HG03439 (cell line): ENCODE data around the gene TOP3B.
"Not testable (repeated sequence)": the region's sequence is repeated elsewhere in the genome, so short reads cannot be mapped to it uniquely, and the experiment has no call there.

Experiments
- ATAC-seq: cut with Tn5 transposase; IDR thresholded peaks from one replicate; pipeline ENCODE4 v1.9.1; 2021; ENCODE audit warnings: mild to moderate bottlenecking, moderate library complexity; ENCODE audit not compliant: unreplicated experiment

TOP3B gene

GRCh38 chr22:21927174-21927823 is 55.3 kb downstream of the TOP3B start:
- ATAC-seq = no peak

GRCh38 chr22:21926728-21927127 is 55.9 kb downstream of the TOP3B start:
- ATAC-seq = no peak

GRCh38 chr22:21923163-21923561 is 59.4 kb downstream of the TOP3B start:
- no peak for ATAC-seq

- no peak for ATAC-seq
Observed at GRCh38 chr22:21922370-21923162, 60.0 kb downstream of the TOP3B start.

- ATAC-seq = no peak
Observed at GRCh38 chr22:21921729-21922128, 60.9 kb downstream of the TOP3B start.

DNA sequence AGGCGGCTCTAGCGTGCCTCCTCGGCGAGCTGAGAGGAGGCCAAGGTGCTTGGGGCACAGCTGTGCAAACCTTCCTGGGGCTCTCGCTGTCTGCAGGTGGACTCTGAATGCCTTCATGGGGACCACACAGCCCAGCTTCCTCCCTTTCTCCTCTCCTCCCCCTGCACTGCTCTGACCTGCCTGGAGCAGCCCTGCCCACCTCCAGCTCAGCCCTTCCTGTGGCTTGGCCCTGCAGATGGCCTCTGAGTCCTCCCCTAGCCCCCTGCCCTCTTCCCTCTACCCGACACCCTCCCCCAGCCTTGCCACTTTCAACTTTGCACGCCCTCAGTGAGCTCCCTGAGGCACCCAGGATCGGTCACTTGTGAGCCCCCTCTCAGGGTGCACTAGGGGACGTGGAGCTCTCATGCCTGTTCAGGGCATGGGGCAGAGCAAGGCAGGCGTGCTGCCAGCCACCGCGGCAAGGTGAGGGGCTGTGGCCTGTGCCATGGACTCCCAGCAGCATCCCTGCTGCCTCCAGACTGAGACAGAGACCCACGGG is 61.3 kb downstream of the TOP3B start:
- no peak for ATAC-seq

GRCh38 chr22:21920341-21921183 is 62.0 kb downstream of the TOP3B start:
- no peak for ATAC-seq

- no peak for ATAC-seq
Observed at GRCh38 chr22:21919526-21920307, 62.9 kb downstream of the TOP3B start.

DNA sequence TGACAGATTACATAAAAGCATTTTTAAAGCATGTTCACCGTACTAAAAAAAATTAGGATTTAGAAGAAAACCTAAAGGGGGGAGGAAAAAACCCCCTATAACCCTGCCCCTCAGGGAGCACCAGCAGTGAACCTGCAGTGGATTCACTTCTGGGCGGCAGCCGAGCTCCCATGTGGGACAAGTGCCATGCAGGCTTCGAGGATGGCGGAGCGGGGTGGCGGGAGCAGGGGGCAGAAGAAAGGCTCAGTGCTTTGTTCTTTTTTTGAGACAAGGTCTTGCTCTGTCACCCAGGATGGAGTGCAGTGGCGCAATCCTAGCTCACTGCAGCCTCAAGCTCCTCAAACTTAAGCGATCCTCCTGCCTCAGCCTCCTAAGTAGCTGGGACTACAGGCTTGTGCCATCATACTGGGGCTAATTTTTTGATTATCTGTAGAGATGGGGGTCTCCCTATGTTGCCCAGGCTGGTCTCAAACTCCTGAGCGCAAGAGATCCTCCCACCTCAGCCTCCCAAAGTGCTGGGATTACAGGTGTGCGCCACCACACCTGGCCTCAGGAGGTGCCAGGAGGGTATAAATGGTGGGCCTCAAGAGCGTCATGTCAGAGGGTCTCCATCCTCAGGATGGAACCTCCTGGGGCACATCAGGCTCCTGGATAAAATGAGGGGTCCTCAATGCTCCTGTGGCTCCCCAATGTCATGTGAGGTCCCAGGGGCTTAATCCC is 64.0 kb downstream of the TOP3B start:
- ATAC-seq = no peak

DNA sequence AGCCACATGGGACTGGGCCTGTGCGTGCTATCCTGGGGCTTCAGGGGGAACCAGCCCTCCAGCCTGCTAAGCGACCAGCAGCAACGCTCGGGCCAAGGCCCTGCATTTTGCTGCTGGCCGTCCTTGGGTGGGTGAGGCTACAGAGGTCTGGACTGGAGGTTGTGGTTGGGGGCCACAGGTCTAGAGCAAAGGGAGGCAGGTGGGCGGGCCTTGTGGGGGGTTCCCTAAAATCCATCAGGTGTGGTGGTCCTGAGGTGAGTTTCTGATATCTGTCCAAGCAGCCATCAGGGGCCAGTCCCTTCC is 64.7 kb downstream of the TOP3B start:
- no peak for ATAC-seq

DNA sequence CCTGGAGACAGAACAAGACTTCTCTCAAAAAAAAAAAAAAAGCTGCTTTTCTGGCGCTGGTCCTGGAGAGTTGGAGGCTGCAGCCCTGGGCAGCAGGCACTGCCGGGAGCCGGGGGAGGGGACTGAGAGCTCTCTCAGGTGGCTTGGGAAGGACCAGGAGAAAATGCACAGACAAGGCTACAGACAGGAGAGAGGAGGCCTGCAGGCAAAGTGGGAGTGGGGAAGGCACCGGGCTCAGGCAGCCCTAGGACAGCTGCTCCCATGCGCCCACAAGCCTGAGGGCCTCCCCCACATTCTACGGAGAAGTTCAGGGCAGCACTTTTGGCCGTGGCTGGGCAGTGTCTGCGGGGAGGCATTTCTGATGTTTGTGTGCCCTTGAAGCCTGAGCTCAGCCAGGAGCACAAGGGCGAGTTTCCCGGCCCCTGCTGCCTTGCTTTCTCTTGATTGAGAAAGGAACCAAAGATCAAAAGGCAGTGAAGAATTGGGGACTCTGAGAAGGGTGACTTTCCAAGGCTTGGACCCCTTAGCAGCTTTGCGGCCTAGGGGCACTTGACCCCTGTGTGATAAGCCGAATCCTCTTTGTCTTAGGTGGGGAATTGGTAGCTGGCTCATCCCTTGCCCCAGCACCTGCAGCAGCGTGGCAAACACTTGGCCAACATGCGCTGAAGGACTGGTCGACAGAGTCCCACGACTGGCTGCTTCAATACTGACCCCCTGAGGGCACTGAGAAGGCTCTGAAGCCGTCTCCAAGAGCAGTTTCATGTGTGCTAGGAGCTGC is 65.2 kb downstream of the TOP3B start:
- no peak for ATAC-seq

GRCh38 chr22:21916309-21916918 is 66.2 kb downstream of the TOP3B start:
- ATAC-seq = no peak

DNA sequence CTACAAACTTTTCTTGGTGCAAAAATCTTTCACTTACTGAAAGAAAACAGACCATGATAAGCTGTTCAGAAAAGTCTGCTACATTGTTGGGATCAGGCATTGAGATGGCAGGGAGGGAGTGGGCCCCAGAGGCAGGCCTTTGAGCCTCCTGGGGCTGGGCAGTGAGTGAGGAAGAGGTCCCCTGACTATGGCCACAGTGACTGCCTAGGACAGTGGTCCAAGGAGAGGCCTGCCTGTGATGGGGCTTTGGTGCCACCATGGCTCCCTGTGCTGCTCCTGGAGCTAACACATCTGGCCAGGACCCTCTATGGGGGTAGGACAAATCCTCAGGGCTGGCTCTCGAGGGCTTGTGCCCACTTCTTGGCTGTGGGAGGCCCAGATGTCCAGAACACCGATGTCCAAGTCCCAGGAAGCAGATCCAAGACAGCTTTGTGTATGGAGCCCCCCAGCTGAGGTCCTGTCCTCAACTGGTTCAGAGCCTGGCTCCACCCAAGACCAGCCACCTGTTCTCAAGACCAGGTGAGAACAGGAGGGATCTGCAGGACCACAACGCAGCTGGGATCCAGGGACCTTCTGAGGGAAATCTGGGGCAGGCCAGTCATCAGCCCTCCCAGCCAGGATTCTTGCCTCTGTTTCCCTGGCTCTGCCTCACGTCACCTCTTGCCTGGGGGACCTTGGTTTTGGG is 66.8 kb downstream of the TOP3B start:
- ATAC-seq = no peak

DNA sequence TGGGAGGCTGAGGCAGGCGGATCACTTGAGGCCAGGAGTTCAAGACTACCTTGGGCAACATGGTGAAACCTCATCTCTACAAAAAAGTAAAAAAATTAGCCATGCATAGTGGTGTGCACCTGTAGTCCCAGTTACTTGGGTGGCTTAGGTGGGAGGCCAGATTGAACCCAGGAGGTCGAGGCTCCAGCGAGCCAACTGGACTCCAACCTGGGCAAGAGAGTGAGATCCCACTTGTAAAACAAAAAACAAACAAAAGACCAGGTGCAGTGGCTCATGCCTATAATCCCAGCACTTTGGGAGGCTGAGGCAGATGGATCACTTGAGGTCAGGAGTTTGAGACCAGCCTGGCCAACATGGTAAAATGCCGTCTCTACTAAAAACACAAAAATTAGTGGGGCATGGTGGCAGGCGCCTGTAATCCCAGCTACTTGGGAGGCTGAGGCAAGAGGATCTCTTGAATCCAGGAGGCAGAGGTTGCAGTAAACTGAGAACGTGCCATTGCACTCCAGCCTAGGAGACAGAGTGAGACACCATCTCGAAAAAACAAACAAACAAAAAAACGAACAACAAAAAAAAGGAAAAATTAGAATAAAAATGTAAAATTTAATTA is 68.4 kb downstream of the TOP3B start:
- not testable (repeated sequence) for ATAC-seq

DNA sequence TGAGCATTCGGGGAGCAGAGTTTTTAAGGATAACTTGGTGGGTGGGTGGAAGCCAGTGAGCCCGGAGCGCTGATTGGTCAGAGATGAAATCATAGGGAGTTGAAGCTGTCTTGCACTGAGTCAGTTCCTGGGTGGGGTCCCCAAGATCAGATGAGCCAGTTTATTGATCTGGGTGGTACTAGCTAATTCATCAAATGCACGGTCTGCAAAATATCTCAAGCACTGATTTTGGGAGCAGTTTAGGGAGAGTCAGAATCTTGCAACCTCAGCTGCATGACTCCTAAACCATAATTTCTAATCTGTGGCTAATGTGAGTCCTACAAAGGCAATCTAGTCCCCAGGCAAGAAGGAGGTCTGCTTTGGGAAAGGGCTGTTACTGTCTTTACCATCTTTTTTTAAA is 72.2 kb downstream of the TOP3B start:
- ATAC-seq = not testable (repeated sequence)

DNA sequence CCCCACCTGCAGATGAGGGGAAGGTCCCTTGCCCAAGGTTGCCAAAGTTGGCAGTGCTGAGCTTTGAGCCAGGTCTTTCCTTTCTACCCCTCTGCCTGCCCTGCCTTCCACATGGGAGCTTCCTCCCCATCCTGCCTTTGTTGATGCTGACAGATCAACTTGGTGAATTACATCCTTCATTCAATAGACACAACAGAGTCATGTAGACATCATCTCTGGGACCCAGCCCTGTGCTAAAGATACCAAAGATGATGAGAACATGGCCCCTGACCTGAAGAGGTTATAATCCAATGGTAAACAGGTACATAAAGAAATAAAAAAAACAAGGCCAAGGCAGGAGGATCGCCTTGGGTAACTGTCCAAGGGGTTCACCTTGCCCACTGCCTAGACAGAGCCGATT is 72.7 kb downstream of the TOP3B start:
- ATAC-seq = no peak

DNA sequence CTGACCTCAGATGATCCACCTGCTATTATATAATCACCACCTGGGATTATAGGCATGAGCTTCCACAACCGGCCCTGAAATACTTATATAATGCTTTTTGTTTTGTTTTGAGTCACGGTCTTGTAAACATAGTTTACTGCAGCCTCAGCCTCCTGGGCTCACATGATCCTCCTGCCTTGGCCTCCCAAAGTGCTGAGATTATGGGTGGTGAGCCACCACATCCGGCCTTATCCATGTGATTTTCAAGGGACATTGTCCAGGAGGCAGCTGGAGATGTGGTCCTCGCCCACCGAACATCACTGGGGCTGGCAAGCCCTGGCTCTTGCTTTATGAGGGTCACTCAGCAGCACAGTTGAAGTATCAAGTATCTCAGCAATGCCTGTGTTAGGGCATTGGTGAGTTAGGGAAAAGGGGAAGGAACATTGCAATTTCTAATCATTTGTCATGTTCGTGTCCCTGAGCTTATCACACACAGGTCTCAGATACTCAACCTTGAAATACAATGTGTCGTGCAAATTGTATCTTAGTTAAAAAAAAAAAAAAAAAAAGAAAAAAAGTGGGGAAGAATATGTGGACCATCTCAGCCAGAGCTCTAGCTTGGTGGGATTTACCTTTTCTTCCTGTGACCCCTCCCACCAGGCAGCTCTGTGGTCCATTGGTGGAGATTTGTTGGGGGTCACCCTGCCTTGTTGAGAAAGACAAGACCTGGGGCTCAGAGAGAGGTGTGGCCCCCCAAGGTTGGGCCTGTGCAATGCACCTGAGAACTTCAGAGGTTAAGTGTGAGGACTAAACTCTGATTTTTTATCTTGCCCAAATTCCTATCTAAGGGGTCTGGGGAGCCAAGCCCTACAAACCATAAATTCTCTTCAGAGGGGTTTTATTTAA is 74.7 kb downstream of the TOP3B start:
- ATAC-seq = no peak
